A673 (cell line): ENCODE measurements around the gene FAM217A. TPM values are rescaled to one million over a fixed set of nuclear protein-coding genes. Genes with fewer than 3 reads are reported as not detected.
"Not testable (repeated sequence)": the region's sequence is repeated elsewhere in the genome, so short reads cannot be mapped to it uniquely, and the experiment has no call there.

Experiments used
- BruUV-seq: library from RNA; stranded (reverse); fragments of 400-500 nt; replicated peaks from 2 replicates; lab custom pipeline; 2021; lab: Mats Ljungman, UMichigan
- CTCF ChIA-PET: fragments of 300-600 bp; sonication (Branson Sonifier 250); formaldehyde crosslinking; loops from one replicate; lab custom pipeline; 2022; ENCODE audit warnings: antibody characterized with exemption; lab: Charles Lee
- POLR2A ChIA-PET: fragments of 300-600 bp; sonication (Branson Sonifier 250); formaldehyde crosslinking; loops from one replicate; lab custom pipeline; 2022; ENCODE audit warnings: antibody characterized with exemption; ENCODE audit not compliant: low non-redundant PET; lab: Charles Lee
- DNase-seq: peaks from one replicate; pipeline ENCODE4 v3.0.0-alpha.2; 2015; ENCODE audit warnings: low spot score
- H3K27ac ChIP-seq: fragments of 200-600 bp; sonication (generic); 2 replicates; pipeline ENCODE4 v1.5.1; 2016; ENCODE audit warnings: mixed run types, low read depth, mild to moderate bottlenecking, mixed read lengths, antibody characterized with exemption, low read length; ENCODE audit not compliant: poor library complexity, severe bottlenecking
- H3K27me3 ChIP-seq: fragments of 200-600 bp; sonication (generic); replicated peaks from 2 replicates; pipeline ENCODE4 v1.6.1; 2017; ENCODE audit warnings: mixed run types, low read depth, mild to moderate bottlenecking, mixed read lengths, antibody characterized with exemption, low read length; ENCODE audit not compliant: insufficient read depth, poor library complexity
- H3K36me3 ChIP-seq: fragments of 200-600 bp; sonication (generic); 2 replicates; pipeline ENCODE4 v1.6.1; 2016; ENCODE audit warnings: mixed run types, mild to moderate bottlenecking, mixed read lengths, antibody characterized with exemption, low read length; ENCODE audit not compliant: insufficient read depth, poor library complexity, severe bottlenecking
- H3K4me1 ChIP-seq: fragments of 200-600 bp; sonication (generic); 2 replicates; pipeline ENCODE4 v1.6.1; 2017; ENCODE audit warnings: mixed run types, mild to moderate bottlenecking, mixed read lengths, antibody characterized with exemption, low read length; ENCODE audit not compliant: insufficient read depth, poor library complexity, severe bottlenecking
- H3K4me3 ChIP-seq: fragments of 200-600 bp; sonication (generic); 2 replicates; pipeline ENCODE4 v1.5.1; 2016; ENCODE audit warnings: low read depth, mixed run types, mild to moderate bottlenecking, mixed read lengths, low read length; ENCODE audit not compliant: poor library complexity, severe bottlenecking
- H3K9me3 ChIP-seq: fragments of 200-600 bp; sonication (generic); 2 replicates; pipeline ENCODE4 v1.6.1; 2016; ENCODE audit warnings: mixed run types, low read depth, mild to moderate bottlenecking, mixed read lengths, antibody characterized with exemption, low read length; ENCODE audit not compliant: poor library complexity, severe bottlenecking
- EZH2 ChIP-seq: fragments of 200-600 bp; sonication (generic); IDR thresholded peaks from 2 replicates; pipeline ENCODE4 v1.6.1; 2017; ENCODE audit warnings: borderline replicate concordance, low read depth, mild to moderate bottlenecking, mixed read lengths, antibody characterized with exemption, low read length; ENCODE audit not compliant: poor library complexity, severe bottlenecking
- intact Hi-C: fragments of 100-400 bp; cut with micrococcal nuclease; formaldehyde crosslinking; loops from one replicate; pipeline ENCODE4 v1.10.0; 2022; ENCODE audit not compliant: unreplicated experiment
- total RNA-seq: library from RNA; stranded (reverse); gene quantifications from 2 replicates; pipeline ENCODE4 v1.2.3, GENCODE V29; 2021
- TF ChIP-seq, protein P1 (sequence below): fragments of 300-800, 200-600 bp; sonication (generic); conservative IDR thresholded peaks from 2 replicates; pipeline ENCODE4 v1.5.1; 2017; ENCODE audit warnings: low read depth, mild to moderate bottlenecking, antibody characterized with exemption, low read length, moderate library complexity, mixed read lengths

Gene FAM217A
- total RNA-seq, 1 experiment from 2014 or later = not detected

DNA sequence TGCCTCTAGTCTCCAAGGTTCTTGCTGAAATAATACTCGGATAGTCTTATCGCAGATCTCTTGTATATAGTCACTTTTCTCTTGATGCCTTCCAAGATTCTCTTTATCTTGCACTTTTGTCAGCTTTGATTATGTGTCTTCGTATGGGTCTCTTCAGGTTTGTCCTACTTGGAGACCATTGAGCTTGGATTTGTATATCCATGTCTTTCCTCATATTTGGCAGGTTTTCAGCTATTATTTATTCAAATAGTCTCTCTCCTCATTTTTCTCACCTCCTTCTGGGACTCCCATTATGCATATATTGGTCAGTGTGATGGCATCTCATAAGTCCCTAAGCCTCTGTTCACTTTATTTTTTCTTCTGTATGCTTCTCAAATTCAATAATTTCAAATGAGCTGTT lies 33.4 kb upstream of the FAM217A start:
- Histone ChIP-seq H3K27me3 (no peaks in the 10 kb centered on the region), H3K4me1 (no peaks in the 10 kb centered on the region), H3K27ac (no peak overlapping the region), H3K9me3 (peaks cover 11% of the 10 kb centered on the region), H3K36me3 (peaks cover 11% of the 10 kb centered on the region), H3K4me3 (no peak overlapping the region)
- ChIA-PET POLR2A (no interaction called here), CTCF (no interaction called here)
- BruUV-seq = no TSS peak
- TF ChIP-seq, protein P1, sequence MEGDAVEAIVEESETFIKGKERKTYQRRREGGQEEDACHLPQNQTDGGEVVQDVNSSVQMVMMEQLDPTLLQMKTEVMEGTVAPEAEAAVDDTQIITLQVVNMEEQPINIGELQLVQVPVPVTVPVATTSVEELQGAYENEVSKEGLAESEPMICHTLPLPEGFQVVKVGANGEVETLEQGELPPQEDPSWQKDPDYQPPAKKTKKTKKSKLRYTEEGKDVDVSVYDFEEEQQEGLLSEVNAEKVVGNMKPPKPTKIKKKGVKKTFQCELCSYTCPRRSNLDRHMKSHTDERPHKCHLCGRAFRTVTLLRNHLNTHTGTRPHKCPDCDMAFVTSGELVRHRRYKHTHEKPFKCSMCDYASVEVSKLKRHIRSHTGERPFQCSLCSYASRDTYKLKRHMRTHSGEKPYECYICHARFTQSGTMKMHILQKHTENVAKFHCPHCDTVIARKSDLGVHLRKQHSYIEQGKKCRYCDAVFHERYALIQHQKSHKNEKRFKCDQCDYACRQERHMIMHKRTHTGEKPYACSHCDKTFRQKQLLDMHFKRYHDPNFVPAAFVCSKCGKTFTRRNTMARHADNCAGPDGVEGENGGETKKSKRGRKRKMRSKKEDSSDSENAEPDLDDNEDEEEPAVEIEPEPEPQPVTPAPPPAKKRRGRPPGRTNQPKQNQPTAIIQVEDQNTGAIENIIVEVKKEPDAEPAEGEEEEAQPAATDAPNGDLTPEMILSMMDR = no peak
- no peak for TF ChIP-seq EZH2
- DNase-seq = no peak
- intact Hi-C loops = no loop called here

DNA sequence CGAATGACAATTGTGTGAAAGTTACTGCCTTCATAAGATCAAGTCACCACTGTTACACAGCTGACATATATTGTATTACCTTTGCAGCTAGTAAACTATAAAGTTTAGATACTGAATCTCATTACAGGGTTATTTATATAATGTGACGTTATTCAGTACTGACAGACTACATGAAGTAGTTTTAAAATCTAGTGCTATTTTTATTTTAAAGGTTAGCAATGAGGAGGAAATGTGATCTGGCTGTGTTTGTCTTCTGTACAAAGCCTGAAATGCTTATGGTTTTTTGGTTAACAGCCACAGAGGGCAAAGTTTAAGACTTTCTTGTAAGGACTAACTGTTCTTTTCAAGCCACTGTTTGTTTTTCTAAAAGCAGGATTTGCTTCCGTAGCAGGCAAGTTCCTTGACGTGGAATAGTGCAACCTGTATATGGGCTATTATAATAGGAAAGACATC lies 30.5 kb upstream of the FAM217A start:
- H3K4me1 ChIP-seq, DNase-seq, H3K4me3 ChIP-seq, CTCF ChIA-PET, H3K27me3 ChIP-seq, intact Hi-C loops, H3K36me3 ChIP-seq, H3K27ac ChIP-seq, BruUV-seq, POLR2A ChIA-PET: not testable (repeated sequence)
- H3K9me3 ChIP-seq = peaks cover 11% of the 10 kb centered on the region

DNA sequence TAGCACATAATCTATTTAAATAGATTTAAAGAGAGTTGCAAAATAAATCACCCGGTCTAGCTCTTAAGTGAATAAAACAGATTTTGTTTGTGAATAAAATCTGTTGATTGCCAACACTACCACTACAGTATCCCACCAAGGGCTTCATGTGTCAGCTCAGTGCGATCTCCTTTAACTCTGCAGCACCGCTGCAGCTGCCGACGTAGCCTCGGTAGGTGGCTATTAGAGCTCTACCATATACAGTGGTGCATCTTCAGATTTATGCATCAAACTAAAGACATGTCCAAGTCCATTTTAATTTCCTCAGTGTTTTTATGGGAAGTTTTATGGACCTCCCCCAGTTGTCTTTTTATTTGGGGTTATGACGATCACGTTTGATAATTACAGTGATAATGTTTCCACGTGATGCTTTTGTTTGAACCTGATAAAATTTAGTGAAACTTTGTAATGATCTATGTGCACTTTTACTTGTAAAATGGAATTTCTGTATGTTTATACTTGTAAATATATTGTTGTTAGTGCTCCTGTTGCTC lies 29.7 kb upstream of the FAM217A start:
- CTCF ChIA-PET = no interaction called here

More for the DNA sequence above, 29.7 kb upstream of the FAM217A start:
- no peaks in the 10 kb centered on the region for H3K4me1 ChIP-seq
- POLR2A ChIA-PET = no interaction called here
- H3K4me3 ChIP-seq = no peak overlapping the region
- H3K9me3 ChIP-seq = peaks cover 11% of the 10 kb centered on the region
- H3K27ac ChIP-seq = no peak overlapping the region
- no peaks in the 10 kb centered on the region for H3K36me3 ChIP-seq
- intact Hi-C loops = no loop called here
- H3K27me3 ChIP-seq = no peaks in the 10 kb centered on the region
- no peak for TF ChIP-seq EZH2
- TF ChIP-seq, protein P1 = no peak
- no TSS peak for BruUV-seq
- no peak for DNase-seq
